HG03442 (cell line): Measurements from ENCODE around the gene PRSS27.
A peak's percentile ranks its signal among the peaks of the same experiment; 100 is the strongest.
"Not testable (repeated sequence)": the region's sequence is repeated elsewhere in the genome, so short reads cannot be mapped to it uniquely, and the experiment has no call there.

ENCODE experiments used
- ATAC-seq: cut with Tn5 transposase; IDR thresholded peaks from one replicate; pipeline ENCODE4 v1.9.1; 2021; ENCODE audit warnings: mild to moderate bottlenecking, moderate library complexity; ENCODE audit not compliant: unreplicated experiment

The PRSS27 gene

GRCh38 chr16:2728034-2728433 lies 8.0 kb upstream of the PRSS27 start:
- no peak for ATAC-seq

GRCh38 chr16:2726923-2727322 lies 6.9 kb upstream of the PRSS27 start:
- no peak for ATAC-seq

- no peak for ATAC-seq
These were observed 4.9 kb upstream of the PRSS27 start for GRCh38 chr16:2724816-2725348.

GRCh38 chr16:2724088-2724676 lies 4.2 kb upstream of the PRSS27 start:
- ATAC-seq: no peak

GRCh38 chr16:2721634-2722173 lies 1.7 kb upstream of the PRSS27 start:
- ATAC-seq: not testable (repeated sequence)

- peak; percentile 81 for ATAC-seq
These were observed 952 bp upstream of the PRSS27 start for GRCh38 chr16:2720719-2721633.

- ATAC-seq: no peak
These were observed 528 bp downstream of the PRSS27 start for GRCh38 chr16:2719328-2720063.

GRCh38 chr16:2717383-2718263 lies 2.4 kb downstream of the PRSS27 start:
- no peak for ATAC-seq

GRCh38 chr16:2716948-2717347 lies 3.1 kb downstream of the PRSS27 start:
- no peak for ATAC-seq

- ATAC-seq: no peak
These were observed 3.8 kb downstream of the PRSS27 start for GRCh38 chr16:2715966-2716885.

- no peak for ATAC-seq
These were observed 4.5 kb downstream of the PRSS27 start for GRCh38 chr16:2715519-2715918.

GRCh38 chr16:2715064-2715463 lies 5.0 kb downstream of the PRSS27 start:
- no peak for ATAC-seq

- no peak for ATAC-seq
These were observed 5.8 kb downstream of the PRSS27 start for GRCh38 chr16:2713985-2714774.

- no peak for ATAC-seq
These were observed 6.5 kb downstream of the PRSS27 start for GRCh38 chr16:2713523-2713922.

GRCh38 chr16:2712546-2712945 lies 7.5 kb downstream of the PRSS27 start:
- ATAC-seq: no peak

GRCh38 chr16:2712063-2712441 lies 8.0 kb downstream of the PRSS27 start:
- no peak for ATAC-seq

- no peak for ATAC-seq
These were observed 8.5 kb downstream of the PRSS27 start for GRCh38 chr16:2711370-2712062.
